ENCODE data around the gene CDH12.
"Not testable (repeated sequence)": the region's sequence is repeated elsewhere in the genome, so short reads cannot be mapped to it uniquely, and the experiment has no call there.

Gene CDH12

DNA sequence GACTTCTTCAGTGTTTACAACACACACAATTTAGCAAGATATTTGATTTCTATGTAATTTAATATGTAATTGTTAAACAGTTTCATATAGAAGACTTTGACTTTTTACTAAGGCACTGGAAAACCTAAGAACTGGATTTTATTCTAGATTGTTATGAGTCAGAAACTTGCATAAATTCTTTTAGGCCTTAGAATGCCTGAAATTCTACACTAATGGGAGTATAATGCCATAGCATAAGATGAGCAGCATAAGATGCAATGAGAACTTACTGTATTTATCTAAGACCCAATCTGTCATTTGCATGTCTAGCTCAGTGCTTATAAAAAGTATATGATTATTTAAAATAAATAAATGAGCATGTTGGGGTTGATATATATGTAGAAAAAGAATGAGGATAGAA, 285.2 kb downstream of the CDH12 start:
- Histone ChIP-seq H3K27ac (ENCODE audit: low read depth, low read length) (no peak overlapping the region), H3K9ac (ENCODE audit: low read length) (no peak overlapping the region), H3K4me3 (ENCODE audit: low read depth in 1 of 2, low read length in 2 of 2) (no peak overlapping the region), H3K27me3 (ENCODE audit: control insufficient read depth in 1 of 2, insufficient read depth in 2 of 2, low read length in 2 of 2) (no peaks in the 10 kb centered on the region), H3K9me3 (ENCODE audit: low read length) (no peaks in the 10 kb centered on the region), H3K36me3 (ENCODE audit: insufficient read depth, low read length) (no peaks in the 10 kb centered on the region), H3K4me1 (ENCODE audit: insufficient read depth, low read length) (no peaks in the 10 kb centered on the region)

DNA sequence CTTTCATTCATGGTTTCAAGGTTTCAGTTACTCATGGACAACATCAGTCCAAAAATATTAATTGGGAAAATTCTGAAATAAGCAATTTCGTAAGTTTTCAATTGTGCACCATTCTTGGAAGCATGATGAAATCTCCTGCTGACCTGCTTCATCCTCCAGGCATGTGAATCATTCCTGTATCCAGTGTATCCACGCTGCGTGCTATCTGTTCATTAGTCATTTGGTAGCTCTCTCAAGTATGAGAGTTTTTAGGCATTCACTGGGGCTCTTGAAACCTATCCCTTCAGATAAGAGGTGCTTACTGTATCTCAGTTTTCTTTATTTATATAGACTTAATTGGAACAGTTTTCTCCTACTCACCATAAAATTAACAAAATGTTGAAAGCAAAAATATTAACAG, 293.0 kb downstream of the CDH12 start:
- no peak overlapping the region for H3K9ac ChIP-seq (ENCODE audit: low read length)
- no peak overlapping the region for H3K27ac ChIP-seq (ENCODE audit: low read depth, low read length)
- H3K4me1 ChIP-seq (ENCODE audit: insufficient read depth, low read length), result no peaks in the 10 kb centered on the region
- H3K36me3 ChIP-seq (ENCODE audit: insufficient read depth, low read length), result no peaks in the 10 kb centered on the region
- H3K9me3 ChIP-seq (ENCODE audit: low read length), result no peaks in the 10 kb centered on the region
- H3K27me3 ChIP-seq (ENCODE audit: control insufficient read depth in 1 of 2, insufficient read depth in 2 of 2, low read length in 2 of 2), result no peaks in the 10 kb centered on the region
- no peak overlapping the region for H3K4me3 ChIP-seq (ENCODE audit: low read depth in 1 of 2, low read length in 2 of 2)

DNA sequence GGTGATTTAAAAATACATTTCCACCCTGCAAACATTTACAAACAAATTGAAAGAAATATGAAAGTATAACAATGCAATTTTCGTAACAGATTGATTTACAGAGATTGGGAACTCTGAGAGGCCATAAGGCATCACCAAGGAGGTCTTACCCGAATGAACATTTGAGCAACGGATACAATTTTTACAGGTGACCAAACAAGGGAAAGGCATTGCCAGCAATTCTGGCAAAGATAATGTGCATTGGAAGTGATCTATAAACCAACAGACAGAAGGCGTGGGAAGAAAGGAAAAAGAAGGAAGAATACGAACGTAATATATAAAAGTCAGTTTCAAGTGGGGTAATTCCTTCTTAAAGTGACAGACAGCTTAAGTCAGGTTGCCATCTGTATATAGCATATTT, 295.9 kb downstream of the CDH12 start:
- H3K36me3 ChIP-seq (ENCODE audit: insufficient read depth, low read length), result no peaks in the 10 kb centered on the region
- no peak overlapping the region for H3K9ac ChIP-seq (ENCODE audit: low read length)
- H3K4me1 ChIP-seq (ENCODE audit: insufficient read depth, low read length), result no peaks in the 10 kb centered on the region
- H3K27me3 ChIP-seq (ENCODE audit: control insufficient read depth in 1 of 2, insufficient read depth in 2 of 2, low read length in 2 of 2), result no peaks in the 10 kb centered on the region
- no peaks in the 10 kb centered on the region for H3K9me3 ChIP-seq (ENCODE audit: low read length)
- no peak overlapping the region for H3K27ac ChIP-seq (ENCODE audit: low read depth, low read length)
- H3K4me3 ChIP-seq (ENCODE audit: low read depth in 1 of 2, low read length in 2 of 2), result no peak overlapping the region

DNA sequence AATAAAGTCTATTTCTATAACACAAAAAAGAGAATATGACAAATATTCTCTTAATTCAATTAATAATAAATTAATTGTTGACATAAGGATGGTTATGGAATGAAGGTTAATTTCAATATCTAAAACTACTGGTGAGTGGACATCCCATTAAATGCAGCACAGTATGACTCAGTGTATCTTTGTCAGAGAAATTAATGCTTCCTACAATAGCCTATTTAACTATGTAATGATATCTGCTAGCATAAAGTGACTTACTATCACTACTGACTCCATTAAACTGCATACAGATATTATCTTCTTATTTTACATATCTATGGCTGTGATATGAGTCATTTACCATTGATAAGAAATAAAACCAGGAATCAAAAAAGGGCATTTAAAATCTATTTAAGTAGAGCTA, 298.7 kb downstream of the CDH12 start:
- no peak overlapping the region for H3K4me3 ChIP-seq (ENCODE audit: low read depth in 1 of 2, low read length in 2 of 2)
- H3K4me1 ChIP-seq (ENCODE audit: insufficient read depth, low read length), result no peaks in the 10 kb centered on the region
- no peak overlapping the region for H3K27ac ChIP-seq (ENCODE audit: low read depth, low read length)
- H3K9me3 ChIP-seq (ENCODE audit: low read length), result no peaks in the 10 kb centered on the region
- no peak overlapping the region for H3K9ac ChIP-seq (ENCODE audit: low read length)
- H3K36me3 ChIP-seq (ENCODE audit: insufficient read depth, low read length), result no peaks in the 10 kb centered on the region
- H3K27me3 ChIP-seq (ENCODE audit: control insufficient read depth in 1 of 2, insufficient read depth in 2 of 2, low read length in 2 of 2), result no peaks in the 10 kb centered on the region

DNA sequence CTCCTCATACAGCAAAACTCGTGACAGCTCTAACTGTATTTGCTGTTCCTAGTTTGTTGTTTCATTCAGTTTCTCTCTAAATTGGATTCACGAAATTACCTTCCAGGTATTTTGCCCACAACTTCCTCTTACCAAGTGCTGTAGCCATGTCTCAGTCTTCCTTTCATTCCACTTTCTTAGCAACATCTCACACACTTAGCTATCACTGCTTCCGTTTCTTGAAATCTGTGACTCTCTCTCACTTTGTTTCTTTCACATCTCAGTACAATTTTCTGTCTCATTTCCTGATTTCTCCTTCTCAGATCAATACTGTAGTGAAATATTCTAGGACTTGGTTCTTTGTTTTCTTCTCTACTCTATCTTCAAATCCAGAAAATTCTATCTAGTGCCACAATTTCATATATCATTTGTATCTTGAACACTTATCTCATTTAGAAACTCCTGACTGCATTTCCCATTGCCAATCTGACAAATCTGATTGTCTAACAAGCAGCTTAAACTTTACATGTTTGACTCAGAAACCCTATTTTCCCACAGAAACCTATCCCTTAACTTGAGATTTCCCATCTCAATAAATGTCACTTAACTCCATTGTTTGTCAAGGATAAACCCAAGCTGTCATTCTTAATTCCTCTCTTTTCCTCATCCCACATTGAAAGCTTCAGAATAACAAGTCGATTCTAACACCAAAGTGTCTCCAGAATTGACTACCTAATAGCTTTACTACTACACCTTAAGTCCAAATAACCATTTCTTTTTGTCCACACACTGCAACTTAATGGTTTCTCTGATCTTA, 303.1 kb downstream of the CDH12 start:
- Histone ChIP-seq H3K9ac (ENCODE audit: low read length) (no peak overlapping the region), H3K9me3 (ENCODE audit: low read length) (no peaks in the 10 kb centered on the region), H3K27me3 (ENCODE audit: control insufficient read depth in 1 of 2, insufficient read depth in 2 of 2, low read length in 2 of 2) (no peaks in the 10 kb centered on the region), H3K4me1 (ENCODE audit: insufficient read depth, low read length) (no peaks in the 10 kb centered on the region), H3K4me3 (ENCODE audit: low read depth in 1 of 2, low read length in 2 of 2) (no peak overlapping the region), H3K36me3 (ENCODE audit: insufficient read depth, low read length) (no peaks in the 10 kb centered on the region), H3K27ac (ENCODE audit: low read depth, low read length) (no peak overlapping the region)

DNA sequence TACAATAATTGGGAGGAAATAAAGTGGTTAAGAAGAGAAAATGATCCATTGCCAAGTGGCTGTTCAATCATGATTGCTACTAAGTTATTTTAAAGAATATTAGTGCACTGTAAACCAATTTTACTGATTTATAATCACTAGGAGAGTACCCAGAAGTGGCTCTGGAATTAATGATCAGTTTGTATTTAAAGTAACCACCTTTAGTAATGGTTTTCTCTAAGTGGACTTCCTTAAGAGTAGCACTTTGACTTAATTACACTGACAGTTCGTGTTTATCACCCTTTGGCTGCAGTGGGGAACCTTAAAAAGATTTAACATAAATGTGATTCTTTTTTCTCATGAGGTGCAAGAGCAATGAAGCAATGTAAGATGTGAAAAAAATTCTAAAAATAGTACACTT, 310.8 kb downstream of the CDH12 start:
- Histone ChIP-seq H3K4me3 (ENCODE audit: low read depth in 1 of 2, low read length in 2 of 2) (no peak overlapping the region), H3K9me3 (ENCODE audit: low read length) (no peaks in the 10 kb centered on the region), H3K9ac (ENCODE audit: low read length) (no peak overlapping the region), H3K27ac (ENCODE audit: low read depth, low read length) (no peak overlapping the region), H3K36me3 (ENCODE audit: insufficient read depth, low read length) (no peaks in the 10 kb centered on the region), H3K4me1 (ENCODE audit: insufficient read depth, low read length) (no peaks in the 10 kb centered on the region), H3K27me3 (ENCODE audit: control insufficient read depth in 1 of 2, insufficient read depth in 2 of 2, low read length in 2 of 2) (no peaks in the 10 kb centered on the region)

DNA sequence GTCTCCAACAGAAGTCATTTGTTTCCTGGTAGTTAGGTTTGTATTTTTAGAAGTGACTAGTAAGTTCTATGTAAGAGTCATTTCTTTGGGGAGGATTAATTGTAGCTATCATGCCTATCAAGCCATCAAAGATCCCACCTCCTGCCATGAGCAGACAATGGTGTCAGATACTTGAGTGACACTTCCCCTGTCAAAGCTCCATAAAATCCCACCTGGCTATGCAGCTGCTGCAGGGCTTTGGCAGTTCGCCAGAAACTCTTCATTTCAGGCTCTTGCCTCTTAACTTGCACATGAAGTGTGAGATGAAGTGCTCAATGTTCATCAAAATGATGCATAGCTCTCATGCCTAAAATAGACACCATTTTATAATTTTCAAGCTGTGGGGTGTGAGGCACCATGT, 312.1 kb downstream of the CDH12 start:
- Histone ChIP-seq H3K4me1 (ENCODE audit: insufficient read depth, low read length) (no peaks in the 10 kb centered on the region), H3K4me3 (ENCODE audit: low read depth in 1 of 2, low read length in 2 of 2) (no peak overlapping the region), H3K27me3 (ENCODE audit: control insufficient read depth in 1 of 2, insufficient read depth in 2 of 2, low read length in 2 of 2) (no peaks in the 10 kb centered on the region), H3K9me3 (ENCODE audit: low read length) (no peaks in the 10 kb centered on the region), H3K36me3 (ENCODE audit: insufficient read depth, low read length) (no peaks in the 10 kb centered on the region), H3K27ac (ENCODE audit: low read depth, low read length) (no peak overlapping the region), H3K9ac (ENCODE audit: low read length) (no peak overlapping the region)

DNA sequence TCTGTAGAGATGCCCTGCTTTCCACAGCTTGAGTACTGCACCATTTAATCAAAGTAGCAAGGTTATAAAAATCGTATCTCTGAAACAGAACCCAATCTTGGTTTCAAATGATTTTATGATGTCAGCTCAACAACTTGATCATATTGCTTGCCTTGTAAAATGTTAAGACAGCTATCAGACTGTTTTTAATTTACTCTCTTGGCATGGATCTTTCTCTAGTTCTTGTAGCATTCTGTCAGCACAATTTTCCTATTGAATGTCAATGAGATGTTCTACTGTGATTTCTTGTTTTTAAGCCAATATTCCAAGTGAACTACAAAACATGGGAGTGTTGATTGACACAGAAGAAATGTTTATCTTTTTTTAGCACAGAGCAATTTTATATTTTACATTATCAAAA, 313.4 kb downstream of the CDH12 start:
- no peak overlapping the region for H3K9ac ChIP-seq (ENCODE audit: low read length)
- no peak overlapping the region for H3K4me3 ChIP-seq (ENCODE audit: low read depth in 1 of 2, low read length in 2 of 2)
- H3K4me1 ChIP-seq (ENCODE audit: insufficient read depth, low read length), result no peaks in the 10 kb centered on the region
- no peaks in the 10 kb centered on the region for H3K36me3 ChIP-seq (ENCODE audit: insufficient read depth, low read length)
- no peaks in the 10 kb centered on the region for H3K9me3 ChIP-seq (ENCODE audit: low read length)
- H3K27ac ChIP-seq (ENCODE audit: low read depth, low read length), result no peak overlapping the region
- no peaks in the 10 kb centered on the region for H3K27me3 ChIP-seq (ENCODE audit: control insufficient read depth in 1 of 2, insufficient read depth in 2 of 2, low read length in 2 of 2)

DNA sequence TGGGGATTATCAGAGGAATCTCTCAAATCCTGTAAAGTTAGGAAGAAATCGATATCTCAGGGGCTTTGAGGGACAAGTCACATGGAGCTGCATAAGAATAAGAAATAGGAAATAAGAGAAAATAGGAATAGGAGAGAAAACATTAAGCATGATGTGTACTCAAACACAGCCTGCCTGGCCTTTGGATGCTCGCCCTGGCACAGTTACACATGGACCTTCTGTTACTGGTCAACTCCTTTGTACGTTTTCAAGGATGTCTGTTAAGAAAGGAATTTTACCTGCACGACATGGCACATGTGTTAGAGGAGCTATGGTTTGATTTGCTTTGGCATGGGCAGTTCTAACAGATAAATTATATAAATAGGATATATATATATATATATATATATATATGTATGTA, 321.2 kb downstream of the CDH12 start:
- no peaks in the 10 kb centered on the region for H3K9me3 ChIP-seq (ENCODE audit: low read length)
- no peaks in the 10 kb centered on the region for H3K4me1 ChIP-seq (ENCODE audit: insufficient read depth, low read length)
- no peak overlapping the region for H3K4me3 ChIP-seq (ENCODE audit: low read depth in 1 of 2, low read length in 2 of 2)
- H3K9ac ChIP-seq (ENCODE audit: low read length), result no peak overlapping the region
- H3K27ac ChIP-seq (ENCODE audit: low read depth, low read length), result no peak overlapping the region
- no peaks in the 10 kb centered on the region for H3K27me3 ChIP-seq (ENCODE audit: control insufficient read depth in 1 of 2, insufficient read depth in 2 of 2, low read length in 2 of 2)
- H3K36me3 ChIP-seq (ENCODE audit: insufficient read depth, low read length), result no peaks in the 10 kb centered on the region

DNA sequence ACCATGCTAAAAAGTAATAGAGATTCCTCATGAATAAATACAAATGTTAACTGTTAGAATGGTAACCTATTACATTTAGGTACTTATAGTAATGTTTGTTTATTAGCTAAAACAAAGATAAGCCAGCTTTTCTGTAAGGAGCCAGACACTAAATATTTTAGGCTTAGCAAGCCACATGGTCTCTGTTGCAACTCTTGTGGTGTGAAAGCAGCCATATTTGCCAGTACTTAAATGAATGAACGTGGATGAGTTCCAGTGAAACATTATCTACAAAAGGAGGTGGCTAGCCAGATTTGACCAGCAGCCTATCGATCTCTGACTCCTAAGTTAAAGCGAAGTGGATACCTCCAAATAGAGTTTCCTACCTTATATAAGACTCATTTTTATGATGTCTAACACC, 331.6 kb downstream of the CDH12 start:
- Histone ChIP-seq H3K27ac (ENCODE audit: low read depth, low read length) (no peak overlapping the region), H3K27me3 (ENCODE audit: control insufficient read depth in 1 of 2, insufficient read depth in 2 of 2, low read length in 2 of 2) (no peaks in the 10 kb centered on the region), H3K9ac (ENCODE audit: low read length) (no peak overlapping the region), H3K4me3 (ENCODE audit: low read depth in 1 of 2, low read length in 2 of 2) (no peak overlapping the region), H3K9me3 (ENCODE audit: low read length) (no peaks in the 10 kb centered on the region), H3K36me3 (ENCODE audit: insufficient read depth, low read length) (no peaks in the 10 kb centered on the region), H3K4me1 (ENCODE audit: insufficient read depth, low read length) (no peaks in the 10 kb centered on the region)

DNA sequence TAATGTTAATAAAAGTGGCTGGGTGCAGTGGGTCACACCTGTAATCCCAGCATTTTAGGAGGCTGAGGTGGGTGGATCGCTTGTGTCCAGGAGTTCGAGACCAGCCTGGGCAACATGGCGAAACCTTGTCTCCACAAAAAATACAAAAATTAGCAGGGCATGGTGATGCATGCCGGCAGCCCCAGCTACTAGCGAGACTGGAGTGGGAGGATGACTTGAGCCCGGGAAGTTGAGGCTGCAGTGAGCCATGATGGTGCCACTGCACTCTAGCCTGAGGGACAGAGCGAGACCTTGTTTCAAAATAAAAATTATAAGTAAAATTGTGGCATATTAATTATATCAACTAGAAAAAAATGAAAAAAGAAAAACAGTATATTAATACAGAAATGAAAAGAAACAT, 336.6 kb downstream of the CDH12 start:
- H3K27ac ChIP-seq (ENCODE audit: low read depth, low read length); H3K4me3 ChIP-seq (ENCODE audit: low read depth in 1 of 2, low read length in 2 of 2); H3K9me3 ChIP-seq (ENCODE audit: low read length); H3K36me3 ChIP-seq (ENCODE audit: insufficient read depth, low read length); H3K4me1 ChIP-seq (ENCODE audit: insufficient read depth, low read length); H3K9ac ChIP-seq (ENCODE audit: low read length); H3K27me3 ChIP-seq (ENCODE audit: control insufficient read depth in 1 of 2, insufficient read depth in 2 of 2, low read length in 2 of 2): not testable (repeated sequence)

GRCh38 chr5:22514231-22514630, 338.9 kb downstream of the CDH12 start:
- Histone ChIP-seq H3K27ac (ENCODE audit: low read depth, low read length) (no peak overlapping the region), H3K4me1 (ENCODE audit: insufficient read depth, low read length) (no peaks in the 10 kb centered on the region), H3K9me3 (ENCODE audit: low read length) (no peaks in the 10 kb centered on the region), H3K9ac (ENCODE audit: low read length) (no peak overlapping the region), H3K27me3 (ENCODE audit: control insufficient read depth in 1 of 2, insufficient read depth in 2 of 2, low read length in 2 of 2) (no peaks in the 10 kb centered on the region), H3K36me3 (ENCODE audit: insufficient read depth, low read length) (no peaks in the 10 kb centered on the region), H3K4me3 (ENCODE audit: low read depth in 1 of 2, low read length in 2 of 2) (no peak overlapping the region)
